Measurements from ENCODE around the gene CCSER2. TPM values are rescaled to one million over a fixed set of nuclear protein-coding genes. Genes with fewer than 3 reads are reported as not detected.
"Not testable (repeated sequence)": the region's sequence is repeated elsewhere in the genome, so short reads cannot be mapped to it uniquely, and the experiment has no call there.

The CCSER2 gene
- total RNA-seq, 4 donors from 2014 or later, result 50.1 to 71.0 (median 58.4) TPM

- Histone ChIP-seq H3K27me3 (no peaks in the 10 kb centered on the region), H3K9me3 (no peaks in the 10 kb centered on the region), H3K4me3 (replicated peaks in 1 of 3) (no peak overlapping the region), H3K4me1 (peaks cover 31 to 44% of the 10 kb centered on the region in 2 donors), H3K27ac (peak overlapping the region in 2 of 3 donors; percentile 11 to 38), H3K36me3 (no peaks in the 10 kb centered on the region)
- DNase-seq, result peak; percentile 74 to 82
- TF ChIP-seq POLR2A (IDR thresholded peaks at IDR 0.05) (no peak), CTCF (IDR thresholded peaks at IDR 0.05) (peak; percentile 17 to 69 (median 59))
- 66 to 100% methylated on average over 2 of the region's 2 CpGs for WGBS, 2 donors
- intact Hi-C loops (cut with DNase I), result no loop called here
Measured at GRCh38 chr10:84429926-84430520, 101.6 kb downstream of the CCSER2 start.

- TF ChIP-seq POLR2A (IDR thresholded peaks at IDR 0.05) (no peak), CTCF (IDR thresholded peaks at IDR 0.05) (no peak)
- DNase-seq, result no peak
- Histone ChIP-seq H3K27ac (no peak overlapping the region), H3K36me3 (no peaks in the 10 kb centered on the region), H3K9me3 (no peaks in the 10 kb centered on the region), H3K27me3 (no peaks in the 10 kb centered on the region), H3K4me3 (replicated peaks in 1 of 3) (no peak overlapping the region), H3K4me1 (peaks cover 25 to 30% of the 10 kb centered on the region in 2 donors)
- 98 to 99% methylated on average over 5 of the region's 5 CpGs for WGBS, 2 donors
- intact Hi-C loops (cut with DNase I), result no loop called here
Measured at GRCh38 chr10:84432891-84433290, 104.5 kb downstream of the CCSER2 start.

GRCh38 chr10:84440781-84441180 lies 112.4 kb downstream of the CCSER2 start:
- no peaks in the 10 kb centered on the region for H3K27me3 ChIP-seq
- no peak for DNase-seq
- no peak for TF ChIP-seq CTCF (IDR thresholded peaks at IDR 0.05)
- TF ChIP-seq POLR2A (IDR thresholded peaks at IDR 0.05), result no peak
- peak overlapping the region; percentile 66 to 73 (median 71) for H3K27ac ChIP-seq
- peaks cover 28 to 32% of the 10 kb centered on the region in 2 donors for H3K4me1 ChIP-seq
- no peak overlapping the region for H3K4me3 ChIP-seq (replicated peaks in 1 of 3)
- H3K9me3 ChIP-seq, result no peaks in the 10 kb centered on the region
- no peaks in the 10 kb centered on the region for H3K36me3 ChIP-seq
- intact Hi-C loops (cut with DNase I), result no loop called here
- 69 to 73% methylated on average over 2 of the region's 2 CpGs for WGBS, 2 donors

GRCh38 chr10:84447701-84448400 lies 119.5 kb downstream of the CCSER2 start:
- H3K27ac ChIP-seq, result peak overlapping the region; percentile 20 to 29 (median 26)
- H3K4me1 ChIP-seq, result peaks cover 17 to 21% of the 10 kb centered on the region in 2 donors
- peak; percentile 74 to 80 for DNase-seq
- WGBS, 2 donors, result 52 to 62% methylated on average over 8 of the region's 8 CpGs
- H3K27me3 ChIP-seq, result no peaks in the 10 kb centered on the region
- H3K9me3 ChIP-seq, result no peaks in the 10 kb centered on the region
- H3K4me3 ChIP-seq (replicated peaks in 1 of 3), result no peak overlapping the region
- no peaks in the 10 kb centered on the region for H3K36me3 ChIP-seq
- intact Hi-C loops (cut with DNase I), result no loop called here
- TF ChIP-seq CTCF (IDR thresholded peaks at IDR 0.05) (no peak), POLR2A (IDR thresholded peaks at IDR 0.05) (peak in 1 of 2 donors; percentile 8)

GRCh38 chr10:84449351-84449750 lies 121.0 kb downstream of the CCSER2 start:
- 97 to 98% methylated on average over 7 of the region's 7 CpGs for WGBS, 2 donors
- H3K36me3 ChIP-seq; H3K9me3 ChIP-seq; intact Hi-C loops (cut with DNase I); DNase-seq; H3K27me3 ChIP-seq; H3K4me3 ChIP-seq (replicated peaks in 1 of 3): not testable (repeated sequence)
- Histone ChIP-seq H3K4me1 (peaks cover 17 to 21% of the 10 kb centered on the region in 2 donors), H3K27ac (peak overlapping the region in 1 of 3 donors; percentile 26)

Measured in thyroid gland (tissue), 4 donors.